T47D (cell line): ENCODE results near the gene SFSWAP.
"Not testable (repeated sequence)": the region's sequence is repeated elsewhere in the genome, so short reads cannot be mapped to it uniquely, and the experiment has no call there.

Experiments used
- DNase-seq, 2 experiments: peaks; one replicate each; pipeline versions ENCODE4 v3.0.0 to v3.0.0-alpha.2; 2011 to 2012; ENCODE audit warnings: low read depth in 1 of 2, low spot score in 1 of 2
- JUND ChIP-seq: IDR thresholded peaks from 2 replicates; pipeline ENCODE4 v1.6.1; 2012; ENCODE audit warnings: low read depth
- in situ Hi-C: cut with HindIII; loops from 2 replicates; pipeline ENCODE4 v1.10.0; 2016; ENCODE audit warnings: low sequenced_read_pairs, low pct_unique_long_range_greater_than_20kb

Gene SFSWAP

GRCh38 chr12:131674373-131674772, 36.5 kb upstream of the SFSWAP start:
- in situ Hi-C loops, result no loop called here
- DNase-seq, result no peak
- no peak for TF ChIP-seq JUND

- TF ChIP-seq JUND, result no peak
- in situ Hi-C loops, result no loop called here
- no peak for DNase-seq
Measured at GRCh38 chr12:131675126-131676080, 35.5 kb upstream of the SFSWAP start.

- TF ChIP-seq JUND, result no peak
- in situ Hi-C loops, result no loop called here
- no peak for DNase-seq
Measured at GRCh38 chr12:131676544-131676943, 34.3 kb upstream of the SFSWAP start.

- in situ Hi-C loops, DNase-seq: not testable (repeated sequence)
Measured at GRCh38 chr12:131677067-131677466, 33.8 kb upstream of the SFSWAP start.

DNA sequence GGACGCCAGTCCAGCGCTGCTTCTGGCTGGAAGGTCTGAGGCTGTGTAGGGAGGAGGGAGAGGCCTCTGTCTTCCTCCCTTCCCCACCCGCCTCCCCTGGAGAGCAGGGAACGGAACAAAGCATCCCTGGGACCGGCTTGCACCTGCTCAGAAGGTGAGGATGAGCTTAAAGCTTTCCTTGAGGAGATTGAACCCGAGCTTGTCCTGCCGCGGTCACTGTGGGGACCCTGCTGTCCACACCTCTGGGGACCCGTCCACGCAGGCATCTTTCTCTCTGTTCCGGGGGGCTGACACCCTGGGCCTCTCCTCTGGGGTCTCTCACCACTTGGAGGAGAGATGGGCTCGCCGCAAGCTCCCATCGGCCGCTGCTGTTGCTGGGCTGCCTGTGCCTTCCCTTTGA, 33.2 kb upstream of the SFSWAP start:
- no peak for TF ChIP-seq JUND
- DNase-seq, result no peak
- in situ Hi-C loops, result no loop called here

DNA sequence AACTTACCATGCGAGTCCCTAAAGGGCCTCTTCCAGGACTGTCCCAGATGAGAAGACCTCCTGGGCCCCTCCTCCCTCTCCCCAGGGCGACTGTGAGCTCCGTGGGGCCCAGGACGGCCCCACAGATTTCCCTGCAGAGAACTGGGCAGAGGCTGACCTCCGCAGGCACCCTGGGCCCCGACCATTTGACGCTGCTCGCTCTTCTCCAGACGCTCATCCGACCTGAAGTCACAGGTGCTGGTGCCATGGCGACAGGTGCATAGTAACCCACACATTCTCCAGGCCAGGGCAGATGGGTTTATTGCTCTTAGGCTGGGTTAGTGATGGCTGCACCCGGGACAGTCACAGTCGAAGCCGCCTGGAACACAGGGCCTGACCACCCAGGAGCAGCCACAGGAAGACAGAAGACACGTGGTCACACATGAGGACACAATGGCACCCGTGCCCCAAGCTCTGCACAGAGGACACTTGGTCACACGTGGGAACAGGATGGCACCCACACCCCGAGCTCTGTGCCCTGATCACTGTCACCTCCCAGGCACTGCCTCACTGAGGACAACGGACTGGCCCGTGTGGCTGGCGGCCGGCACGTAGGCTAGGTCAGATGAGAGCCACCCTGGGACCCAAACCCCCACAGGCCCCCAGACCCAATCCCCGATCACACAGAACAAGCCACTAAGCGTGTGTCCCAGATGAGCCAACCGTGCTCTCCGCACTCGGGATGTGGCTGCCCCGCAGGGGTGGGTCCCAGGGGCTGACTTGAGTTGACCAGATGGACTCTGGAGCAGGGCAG, 32.3 kb upstream of the SFSWAP start:
- not testable (repeated sequence) for DNase-seq

GRCh38 chr12:131679186-131679585, 31.7 kb upstream of the SFSWAP start:
- DNase-seq, in situ Hi-C loops: not testable (repeated sequence)

More for the DNA sequence above, 32.3 kb upstream of the SFSWAP start:
- in situ Hi-C loops, result not testable (repeated sequence)

DNA sequence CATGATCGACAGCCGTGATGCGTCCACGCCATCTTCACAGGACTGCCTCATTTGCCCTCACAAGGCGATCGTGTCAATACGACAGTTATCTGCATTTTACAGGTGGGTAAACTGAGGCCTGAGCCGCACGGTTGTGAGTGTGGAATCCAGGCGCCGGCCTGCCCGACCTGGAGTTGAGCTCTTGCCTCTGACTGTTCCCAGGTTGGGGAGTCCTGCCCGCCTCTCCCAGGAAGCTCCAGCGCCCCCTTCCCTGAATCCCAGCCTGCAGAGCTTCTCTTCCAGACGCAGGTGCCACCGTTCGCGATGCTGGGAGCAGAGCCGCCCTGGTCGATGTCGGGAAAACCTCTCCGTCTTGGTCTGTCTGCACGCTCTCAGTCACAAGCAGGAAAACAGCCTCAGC, 31.1 kb upstream of the SFSWAP start:
- DNase-seq, in situ Hi-C loops: not testable (repeated sequence)

GRCh38 chr12:131680392-131681256, 30.3 kb upstream of the SFSWAP start:
- DNase-seq, in situ Hi-C loops: not testable (repeated sequence)

DNA sequence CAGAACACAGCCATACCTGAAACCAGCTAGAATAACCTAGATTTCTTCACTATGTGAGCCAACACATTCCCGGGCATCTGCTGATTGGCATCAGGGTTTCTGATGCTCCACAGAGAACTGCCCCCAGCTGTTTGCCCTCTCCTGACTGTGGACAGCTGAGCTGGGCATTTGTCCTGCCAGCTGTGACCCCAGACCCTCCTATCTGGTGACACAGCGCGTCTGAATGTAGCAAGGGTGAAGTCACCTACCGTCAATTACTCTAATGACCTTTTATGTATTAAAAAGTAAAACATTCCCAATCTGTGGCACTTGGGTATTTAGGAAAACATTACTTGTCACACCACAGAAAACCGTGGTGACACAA, 29.7 kb upstream of the SFSWAP start:
- DNase-seq, result no peak
- in situ Hi-C loops, result no loop called here
- no peak for TF ChIP-seq JUND

DNA sequence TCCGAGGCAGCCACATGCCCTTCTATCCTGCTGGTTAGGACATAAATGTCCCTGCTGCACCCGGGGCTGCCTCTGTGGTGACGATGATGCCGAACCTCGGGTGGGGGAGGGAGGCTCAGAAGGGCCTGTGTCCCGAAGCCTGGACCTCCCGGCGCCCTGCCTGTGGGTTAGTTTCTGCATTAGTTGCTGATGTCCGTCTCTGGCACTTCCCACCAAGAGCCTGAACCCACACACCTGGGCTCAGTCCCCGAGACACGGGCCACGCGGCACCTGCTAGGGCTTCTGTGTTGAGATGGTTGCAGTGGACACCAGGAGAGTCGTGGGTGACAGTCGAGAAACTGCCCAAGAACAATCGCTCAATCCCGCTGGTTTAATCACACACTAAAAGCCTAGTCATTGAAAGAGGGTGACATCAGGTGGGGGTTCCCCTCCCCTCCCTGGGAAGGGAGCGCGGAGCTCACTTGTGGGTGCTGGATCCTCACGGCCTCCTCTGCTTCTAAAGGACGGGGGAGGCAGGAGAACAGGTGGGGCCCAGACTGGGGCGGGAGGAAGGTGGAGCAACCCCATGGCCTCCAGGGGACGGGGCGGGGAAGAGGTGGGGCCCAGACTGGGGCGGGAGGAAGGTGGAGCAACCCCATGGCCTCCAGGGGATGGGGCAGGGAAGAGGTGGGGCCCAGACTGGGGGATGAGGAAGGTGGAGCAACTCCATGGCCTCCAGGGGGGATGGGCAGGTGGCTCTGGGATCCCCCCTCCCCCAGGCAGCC, 29.0 kb upstream of the SFSWAP start:
- in situ Hi-C loops, result not testable (repeated sequence)
- peak in 1 of 2 experiments; percentile 86 for DNase-seq

DNA sequence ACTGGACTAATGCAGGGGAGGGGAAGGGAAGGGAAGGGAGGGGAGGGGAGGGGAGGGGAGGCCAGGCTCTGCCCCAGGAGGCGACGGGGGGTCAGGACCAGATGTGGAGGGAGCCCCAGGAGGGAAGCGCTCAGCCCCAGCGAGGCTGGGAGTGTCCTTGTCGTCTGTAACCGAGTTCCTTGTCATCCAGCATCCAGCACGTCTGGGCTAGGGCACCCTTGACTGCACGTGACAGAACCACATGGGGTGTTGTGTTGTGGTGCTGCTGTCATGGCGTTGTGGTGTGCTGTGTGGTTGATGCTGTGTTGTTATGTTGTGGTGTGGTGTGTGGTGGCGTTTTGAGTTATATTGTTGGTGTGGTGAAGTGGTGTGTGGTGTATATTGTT, 28.4 kb upstream of the SFSWAP start:
- TF ChIP-seq JUND, result no peak
- DNase-seq, result peak in 1 of 2 experiments; percentile 20

More for the DNA sequence above, 28.4 kb upstream of the SFSWAP start:
- in situ Hi-C loops, result no loop called here
